ENCODE data around the gene DHH.

Gene DHH

DNA sequence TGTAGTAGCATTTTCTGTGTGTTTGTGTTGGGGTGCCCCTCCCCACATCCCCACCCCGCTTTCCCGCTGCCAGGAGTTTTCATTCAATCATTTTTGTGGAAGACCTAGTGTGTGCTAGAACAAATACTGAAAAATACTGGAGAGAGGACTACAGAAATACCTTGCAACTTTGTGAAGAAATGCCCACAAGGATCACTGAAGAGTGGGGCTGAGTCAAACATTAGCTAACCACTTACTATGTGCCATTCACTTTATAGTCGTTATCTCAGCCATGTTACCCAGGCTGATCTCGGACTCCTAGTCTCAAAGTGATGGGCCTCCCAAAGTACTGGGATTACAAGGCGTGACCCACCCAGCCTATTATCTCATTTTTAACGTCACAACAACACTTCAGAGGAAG lies 16.6 kb upstream of the DHH start:
- no peaks in the 10 kb centered on the region for H3K27me3 ChIP-seq (ENCODE audit: insufficient read depth, poor library complexity, severe bottlenecking)
- H3K27ac ChIP-seq (replicated peaks) = peak overlapping the region; percentile 61

DNA sequence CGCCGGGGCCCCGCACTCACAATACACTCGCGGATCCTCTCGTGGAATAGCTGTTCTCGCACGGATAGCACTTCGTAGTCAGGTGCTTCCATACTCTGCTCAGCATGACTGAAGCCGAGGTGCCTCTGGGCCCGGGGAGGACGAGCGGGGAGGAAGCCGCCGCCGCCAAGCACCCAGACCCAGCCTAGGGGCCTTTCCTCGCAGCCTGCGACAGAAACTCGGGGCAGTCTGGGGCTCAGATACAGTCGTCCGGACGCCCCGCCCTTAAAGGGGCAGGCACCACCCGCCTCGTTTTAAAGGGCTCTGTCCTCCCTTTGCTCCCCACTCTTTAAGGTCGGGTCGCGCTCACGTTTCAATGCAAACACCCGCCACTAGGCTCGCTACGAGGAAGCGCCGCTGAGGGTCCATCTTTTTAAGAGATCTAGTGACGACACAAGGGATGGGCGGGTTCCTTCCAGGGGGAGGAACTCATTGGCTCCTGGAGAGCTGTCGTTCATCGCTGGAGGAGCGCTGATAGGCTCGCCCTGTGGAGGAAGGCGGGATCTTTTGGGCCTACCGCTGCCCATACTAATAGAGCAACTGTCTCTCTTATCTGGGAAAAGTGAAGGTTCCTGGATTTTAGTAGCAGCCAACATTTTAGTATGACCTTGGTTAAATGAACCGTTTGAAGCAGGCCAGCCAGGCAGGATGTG lies 16.0 kb upstream of the DHH start, which contains the start of gene LMBR1L:
Gene LMBR1L (minus strand): TSS at position 384 of the 692 bp plus-strand sequence. CDS start 292 bp downstream, at position 92.
- Histone ChIP-seq H3K27ac (replicated peaks) (peak within 1 kb of the TSS; percentile 61), H3K4me3 (replicated peaks; ENCODE audit: insufficient read depth, low read length) (peak within 1 kb of the TSS; percentile 92), H3K27me3 (ENCODE audit: insufficient read depth, poor library complexity, severe bottlenecking) (no peaks in the 10 kb centered on the region)
- DNase-seq (ENCODE audit: low read depth in 1 of 2, low spot score in 1 of 2) = peak; percentile 98
- no peak for TF ChIP-seq POLR2AphosphoS5 (IDR thresholded peaks at IDR 0.05; ENCODE audit: low read depth)
- TF ChIP-seq, protein P1, sequence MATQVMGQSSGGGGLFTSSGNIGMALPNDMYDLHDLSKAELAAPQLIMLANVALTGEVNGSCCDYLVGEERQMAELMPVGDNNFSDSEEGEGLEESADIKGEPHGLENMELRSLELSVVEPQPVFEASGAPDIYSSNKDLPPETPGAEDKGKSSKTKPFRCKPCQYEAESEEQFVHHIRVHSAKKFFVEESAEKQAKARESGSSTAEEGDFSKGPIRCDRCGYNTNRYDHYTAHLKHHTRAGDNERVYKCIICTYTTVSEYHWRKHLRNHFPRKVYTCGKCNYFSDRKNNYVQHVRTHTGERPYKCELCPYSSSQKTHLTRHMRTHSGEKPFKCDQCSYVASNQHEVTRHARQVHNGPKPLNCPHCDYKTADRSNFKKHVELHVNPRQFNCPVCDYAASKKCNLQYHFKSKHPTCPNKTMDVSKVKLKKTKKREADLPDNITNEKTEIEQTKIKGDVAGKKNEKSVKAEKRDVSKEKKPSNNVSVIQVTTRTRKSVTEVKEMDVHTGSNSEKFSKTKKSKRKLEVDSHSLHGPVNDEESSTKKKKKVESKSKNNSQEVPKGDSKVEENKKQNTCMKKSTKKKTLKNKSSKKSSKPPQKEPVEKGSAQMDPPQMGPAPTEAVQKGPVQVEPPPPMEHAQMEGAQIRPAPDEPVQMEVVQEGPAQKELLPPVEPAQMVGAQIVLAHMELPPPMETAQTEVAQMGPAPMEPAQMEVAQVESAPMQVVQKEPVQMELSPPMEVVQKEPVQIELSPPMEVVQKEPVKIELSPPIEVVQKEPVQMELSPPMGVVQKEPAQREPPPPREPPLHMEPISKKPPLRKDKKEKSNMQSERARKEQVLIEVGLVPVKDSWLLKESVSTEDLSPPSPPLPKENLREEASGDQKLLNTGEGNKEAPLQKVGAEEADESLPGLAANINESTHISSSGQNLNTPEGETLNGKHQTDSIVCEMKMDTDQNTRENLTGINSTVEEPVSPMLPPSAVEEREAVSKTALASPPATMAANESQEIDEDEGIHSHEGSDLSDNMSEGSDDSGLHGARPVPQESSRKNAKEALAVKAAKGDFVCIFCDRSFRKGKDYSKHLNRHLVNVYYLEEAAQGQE (IDR thresholded peaks at IDR 0.05; ENCODE audit: insufficient replicate concordance, low read depth) = no peak
- TF ChIP-seq CTCF (IDR thresholded peaks at IDR 0.05; ENCODE audit: insufficient read depth, low read length) = peak; percentile 8
- TF ChIP-seq SPI1 (IDR thresholded peaks at IDR 0.05; ENCODE audit: borderline replicate concordance, low read depth) = peak; percentile 75; the same call in 1 of the 2 replicates
- TF ChIP-seq GABPA (IDR thresholded peaks at IDR 0.05; ENCODE audit: low read depth) = no peak

More for the DNA sequence above, 16.6 kb upstream of the DHH start:
- peak overlapping the region; percentile 92 for H3K4me3 ChIP-seq (replicated peaks; ENCODE audit: insufficient read depth, low read length)
- TF ChIP-seq SPI1 (IDR thresholded peaks at IDR 0.05; ENCODE audit: borderline replicate concordance, low read depth) (no peak), GABPA (IDR thresholded peaks at IDR 0.05; ENCODE audit: low read depth) (no peak), POLR2AphosphoS5 (IDR thresholded peaks at IDR 0.05; ENCODE audit: low read depth) (no peak), CTCF (IDR thresholded peaks at IDR 0.05; ENCODE audit: insufficient read depth, low read length) (no peak)
- TF ChIP-seq, protein P1 (IDR thresholded peaks at IDR 0.05; ENCODE audit: insufficient replicate concordance, low read depth) = no peak
- DNase-seq (ENCODE audit: low read depth in 1 of 2, low spot score in 1 of 2) = no peak

DNA sequence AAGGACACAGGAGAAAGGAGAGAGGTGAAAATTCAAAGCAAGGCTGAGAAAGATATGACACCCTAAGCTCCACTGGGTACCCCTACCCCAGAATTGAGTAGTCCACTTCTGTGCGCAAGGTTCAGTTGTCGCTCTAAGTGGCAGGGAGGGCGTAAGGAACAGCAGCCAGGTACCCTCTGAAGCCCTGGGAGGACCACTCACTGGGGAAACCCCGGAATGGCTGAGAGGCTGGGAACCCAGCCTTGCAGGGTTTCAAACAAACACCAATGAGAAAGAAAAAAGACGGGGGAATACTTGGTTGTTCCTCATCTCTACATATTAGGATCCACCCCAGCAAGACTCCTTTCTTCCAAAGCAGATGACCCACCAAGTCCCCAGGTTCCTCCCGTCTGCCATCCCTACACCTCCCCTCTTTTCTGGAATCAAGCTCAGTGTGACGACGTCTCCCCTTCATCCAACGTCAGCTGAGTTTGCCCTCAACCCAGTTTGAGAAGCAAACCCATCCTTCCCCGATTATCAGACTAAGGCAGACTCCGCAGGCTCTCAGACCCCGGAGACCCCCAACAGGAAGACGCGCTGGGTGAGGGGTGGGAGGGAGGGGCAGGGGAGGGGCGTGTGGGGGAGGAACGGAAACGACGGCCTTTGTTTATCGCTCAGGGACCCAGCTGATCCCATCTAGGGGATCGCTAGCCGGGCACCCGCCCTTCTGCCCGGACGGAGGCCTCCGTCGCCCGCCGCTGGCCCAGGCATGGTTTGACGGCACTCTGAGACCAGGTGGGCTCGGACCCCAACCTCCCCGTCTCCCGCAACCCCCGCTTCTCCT lies 15.3 kb upstream of the DHH start:
- DNase-seq (ENCODE audit: low read depth in 1 of 2, low spot score in 1 of 2) = no peak
- no peak for TF ChIP-seq GABPA (IDR thresholded peaks at IDR 0.05; ENCODE audit: low read depth)
- peak overlapping the region; percentile 92 for H3K4me3 ChIP-seq (replicated peaks; ENCODE audit: insufficient read depth, low read length)
- peak overlapping the region; percentile 61 for H3K27ac ChIP-seq (replicated peaks)
- H3K27me3 ChIP-seq (ENCODE audit: insufficient read depth, poor library complexity, severe bottlenecking) = no peaks in the 10 kb centered on the region

GRCh38 chr12:49108958-49109404 lies 14.4 kb upstream of the DHH start:
- no peak overlapping the region; the same call in 1 of the 2 replicates for H3K4me3 ChIP-seq (replicated peaks; ENCODE audit: insufficient read depth, low read length)
- no peaks in the 10 kb centered on the region for H3K27me3 ChIP-seq (ENCODE audit: insufficient read depth, poor library complexity, severe bottlenecking)
- H3K27ac ChIP-seq (replicated peaks) = no peak overlapping the region
- TF ChIP-seq SPI1 (IDR thresholded peaks at IDR 0.05; ENCODE audit: borderline replicate concordance, low read depth) (no peak), CTCF (IDR thresholded peaks at IDR 0.05; ENCODE audit: insufficient read depth, low read length) (no peak), GABPA (IDR thresholded peaks at IDR 0.05; ENCODE audit: low read depth) (no peak), POLR2AphosphoS5 (IDR thresholded peaks at IDR 0.05; ENCODE audit: low read depth) (no peak)
- TF ChIP-seq, protein P1 (IDR thresholded peaks at IDR 0.05; ENCODE audit: insufficient replicate concordance, low read depth) = no peak
- DNase-seq (ENCODE audit: low read depth in 1 of 2, low spot score in 1 of 2) = peak in 1 of 2 experiments; percentile 55

Measured in HL-60 (cell line).